ENCODE measurements around the gene ZNF735. TPM values are rescaled to one million over a fixed set of nuclear protein-coding genes. Genes with fewer than 3 reads are reported as not detected.
"Not testable (repeated sequence)": the region's sequence is repeated elsewhere in the genome, so short reads cannot be mapped to it uniquely, and the experiment has no call there.

Gene ZNF735
- total RNA-seq, 4 donors from 2014 or later = not detected

GRCh38 chr7:64223366-64223765 is 16.4 kb downstream of the ZNF735 start:
- DNase-seq (ENCODE audit: low spot score) (no peak), ATAC-seq (ENCODE audit: low FRiP score) (no peak)
- TF ChIP-seq, protein P1, sequence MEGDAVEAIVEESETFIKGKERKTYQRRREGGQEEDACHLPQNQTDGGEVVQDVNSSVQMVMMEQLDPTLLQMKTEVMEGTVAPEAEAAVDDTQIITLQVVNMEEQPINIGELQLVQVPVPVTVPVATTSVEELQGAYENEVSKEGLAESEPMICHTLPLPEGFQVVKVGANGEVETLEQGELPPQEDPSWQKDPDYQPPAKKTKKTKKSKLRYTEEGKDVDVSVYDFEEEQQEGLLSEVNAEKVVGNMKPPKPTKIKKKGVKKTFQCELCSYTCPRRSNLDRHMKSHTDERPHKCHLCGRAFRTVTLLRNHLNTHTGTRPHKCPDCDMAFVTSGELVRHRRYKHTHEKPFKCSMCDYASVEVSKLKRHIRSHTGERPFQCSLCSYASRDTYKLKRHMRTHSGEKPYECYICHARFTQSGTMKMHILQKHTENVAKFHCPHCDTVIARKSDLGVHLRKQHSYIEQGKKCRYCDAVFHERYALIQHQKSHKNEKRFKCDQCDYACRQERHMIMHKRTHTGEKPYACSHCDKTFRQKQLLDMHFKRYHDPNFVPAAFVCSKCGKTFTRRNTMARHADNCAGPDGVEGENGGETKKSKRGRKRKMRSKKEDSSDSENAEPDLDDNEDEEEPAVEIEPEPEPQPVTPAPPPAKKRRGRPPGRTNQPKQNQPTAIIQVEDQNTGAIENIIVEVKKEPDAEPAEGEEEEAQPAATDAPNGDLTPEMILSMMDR (IDR thresholded peaks at IDR 0.05) = no peak

GRCh38 chr7:64228174-64228573 is 21.2 kb downstream of the ZNF735 start, which contains the start of gene ZNF679:
TSS of gene ZNF679 (plus strand) at chr7:64228474. CDS start at chr7:64249118, 20,644 bp downstream.
- ATAC-seq (ENCODE audit: low FRiP score); DNase-seq (ENCODE audit: low spot score): not testable (repeated sequence)

DNA sequence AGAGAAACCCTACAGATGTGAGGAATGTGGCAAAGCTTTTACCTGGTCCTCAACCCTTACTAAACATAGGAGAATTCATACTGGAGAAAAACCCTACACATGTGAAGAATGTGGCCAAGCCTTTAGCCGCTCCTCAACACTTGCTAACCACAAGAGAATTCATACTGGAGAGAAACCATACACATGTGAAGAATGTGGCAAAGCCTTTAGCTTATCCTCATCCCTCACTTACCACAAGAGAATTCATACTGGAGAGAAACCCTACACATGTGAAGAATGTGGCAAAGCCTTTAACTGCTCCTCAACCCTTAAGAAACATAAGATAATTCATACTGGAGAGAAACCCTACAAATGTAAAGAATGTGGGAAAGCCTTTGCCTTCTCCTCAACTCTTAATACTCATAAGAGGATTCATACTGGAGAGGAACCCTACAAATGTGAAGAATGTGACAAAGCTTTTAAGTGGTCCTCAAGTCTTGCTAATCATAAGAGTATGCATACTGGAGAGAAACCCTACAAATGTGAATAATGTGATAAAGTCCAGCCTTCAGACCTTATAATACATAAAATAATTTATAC is 59.4 kb downstream of the ZNF735 start:
- DNase-seq (ENCODE audit: low spot score) = no peak

More for the DNA sequence above, 59.4 kb downstream of the ZNF735 start:
- TF ChIP-seq, protein P1 (IDR thresholded peaks at IDR 0.05) = no peak
- ATAC-seq (ENCODE audit: low FRiP score) = no peak

Other genes starting within 250 kb of the ZNF735 start
- gene ZNF722, start 208.4 kb upstream of the ZNF735 start, total RNA-seq = not detected
- 1 to 10 TPM in 3 of 4 donors, under 1 TPM in 1; 0.96 to 7.7 (median 2.7) TPM for gene ZNF727, start 161.8 kb upstream of the ZNF735 start, total RNA-seq
- gene ZNF679, start 21.3 kb downstream of the ZNF735 start, total RNA-seq = not detected
- gene ZNF736, start 106.8 kb downstream of the ZNF735 start, total RNA-seq = 10 to 100 TPM in 1 of 4 donors, 1 to 10 TPM in 3; 6.9 to 12.8 (median 8.9) TPM